ENCODE measurements around the gene SLC26A9. TPM values are rescaled to one million over a fixed set of nuclear protein-coding genes. Genes with fewer than 3 reads are reported as not detected.

SLC26A9 gene
- total and polyA plus RNA-seq, 9 donors, result 0.07 to 6.7 (median 0.11) TPM; not detected in 3

DNA sequence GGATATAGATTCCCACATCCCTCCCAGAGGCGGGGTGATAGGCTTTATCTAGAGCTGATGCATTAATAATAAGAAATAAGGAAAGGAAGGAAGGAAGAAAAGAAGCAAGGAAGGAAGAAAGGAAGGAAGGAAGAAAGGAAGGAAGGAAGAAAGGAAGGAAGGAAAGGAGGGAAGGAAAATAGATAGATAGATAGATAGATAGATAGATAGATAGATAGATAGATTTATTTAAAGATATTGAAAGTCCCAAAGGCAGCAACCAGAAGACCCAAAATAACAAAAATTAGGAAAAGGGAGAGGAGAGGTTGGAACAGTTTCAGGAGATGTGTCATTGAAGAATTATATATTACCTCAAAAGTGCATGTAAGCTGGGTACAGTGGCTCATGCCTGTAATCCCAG is 12.2 kb upstream of the SLC26A9 start:
- no peaks in the 10 kb centered on the region for H3K9me3 ChIP-seq
- H3K36me3 ChIP-seq, result no peaks in the 10 kb centered on the region
- no peak overlapping the region for H3K27ac ChIP-seq
- no peak overlapping the region for H3K4me3 ChIP-seq
- WGBS, 3 donors, result 69 to 78% (median 72%) methylated on average over 1 of the region's 1 CpG
- no peaks in the 10 kb centered on the region for H3K27me3 ChIP-seq
- TF ChIP-seq EP300 (IDR thresholded peaks at IDR 0.05) (no peak), POLR2A (IDR thresholded peaks at IDR 0.05) (no peak)
- TF ChIP-seq, protein P1, sequence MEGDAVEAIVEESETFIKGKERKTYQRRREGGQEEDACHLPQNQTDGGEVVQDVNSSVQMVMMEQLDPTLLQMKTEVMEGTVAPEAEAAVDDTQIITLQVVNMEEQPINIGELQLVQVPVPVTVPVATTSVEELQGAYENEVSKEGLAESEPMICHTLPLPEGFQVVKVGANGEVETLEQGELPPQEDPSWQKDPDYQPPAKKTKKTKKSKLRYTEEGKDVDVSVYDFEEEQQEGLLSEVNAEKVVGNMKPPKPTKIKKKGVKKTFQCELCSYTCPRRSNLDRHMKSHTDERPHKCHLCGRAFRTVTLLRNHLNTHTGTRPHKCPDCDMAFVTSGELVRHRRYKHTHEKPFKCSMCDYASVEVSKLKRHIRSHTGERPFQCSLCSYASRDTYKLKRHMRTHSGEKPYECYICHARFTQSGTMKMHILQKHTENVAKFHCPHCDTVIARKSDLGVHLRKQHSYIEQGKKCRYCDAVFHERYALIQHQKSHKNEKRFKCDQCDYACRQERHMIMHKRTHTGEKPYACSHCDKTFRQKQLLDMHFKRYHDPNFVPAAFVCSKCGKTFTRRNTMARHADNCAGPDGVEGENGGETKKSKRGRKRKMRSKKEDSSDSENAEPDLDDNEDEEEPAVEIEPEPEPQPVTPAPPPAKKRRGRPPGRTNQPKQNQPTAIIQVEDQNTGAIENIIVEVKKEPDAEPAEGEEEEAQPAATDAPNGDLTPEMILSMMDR (IDR thresholded peaks at IDR 0.05), result no peak
- intact Hi-C loops (cut with DNase I), result no loop called here
- H3K4me1 ChIP-seq (ENCODE audit: insufficient read depth), result no peaks in the 10 kb centered on the region
- no peak for DNase-seq

DNA sequence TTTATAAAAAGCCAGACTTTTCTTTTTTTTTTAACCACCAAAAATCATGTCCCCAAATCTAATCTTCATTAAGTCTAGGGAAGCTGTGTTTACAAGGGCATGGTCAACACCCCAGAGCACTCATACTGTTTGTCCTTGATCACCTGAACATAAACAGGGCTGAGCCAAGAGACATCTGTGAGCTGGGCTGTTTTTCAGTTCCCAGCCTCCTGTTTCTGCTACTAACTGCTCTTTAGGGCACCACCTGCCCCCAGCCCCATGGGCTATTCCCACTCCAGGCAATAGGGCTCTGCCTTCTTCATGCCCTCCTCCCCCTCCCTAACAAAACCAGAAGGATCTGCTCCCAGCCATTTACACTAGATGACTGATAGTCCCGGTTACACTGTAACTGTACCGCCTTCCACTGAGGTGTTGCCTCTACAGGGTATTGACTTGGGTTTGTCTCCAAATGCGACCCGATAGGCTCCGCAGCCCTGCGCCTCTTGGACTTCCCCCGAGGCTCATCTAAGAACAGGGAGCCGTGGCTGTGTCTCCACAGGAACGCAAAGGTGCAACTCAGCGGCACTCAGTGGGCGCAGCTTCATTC is 11.7 kb upstream of the SLC26A9 start:
- intact Hi-C loops (cut with DNase I), result no loop called here
- H3K27me3 ChIP-seq, result no peaks in the 10 kb centered on the region
- WGBS, 3 donors, result 62 to 75% (median 68%) methylated on average over 11 of the region's 11 CpGs
- no peak for DNase-seq
- no peak overlapping the region for H3K4me3 ChIP-seq
- no peaks in the 10 kb centered on the region for H3K36me3 ChIP-seq
- no peak overlapping the region for H3K27ac ChIP-seq
- TF ChIP-seq, protein P1 (IDR thresholded peaks at IDR 0.05), result no peak
- TF ChIP-seq EP300 (IDR thresholded peaks at IDR 0.05), result no peak
- no peak for TF ChIP-seq POLR2A (IDR thresholded peaks at IDR 0.05)
- no peaks in the 10 kb centered on the region for H3K4me1 ChIP-seq (ENCODE audit: insufficient read depth)
- H3K9me3 ChIP-seq, result no peaks in the 10 kb centered on the region

DNA sequence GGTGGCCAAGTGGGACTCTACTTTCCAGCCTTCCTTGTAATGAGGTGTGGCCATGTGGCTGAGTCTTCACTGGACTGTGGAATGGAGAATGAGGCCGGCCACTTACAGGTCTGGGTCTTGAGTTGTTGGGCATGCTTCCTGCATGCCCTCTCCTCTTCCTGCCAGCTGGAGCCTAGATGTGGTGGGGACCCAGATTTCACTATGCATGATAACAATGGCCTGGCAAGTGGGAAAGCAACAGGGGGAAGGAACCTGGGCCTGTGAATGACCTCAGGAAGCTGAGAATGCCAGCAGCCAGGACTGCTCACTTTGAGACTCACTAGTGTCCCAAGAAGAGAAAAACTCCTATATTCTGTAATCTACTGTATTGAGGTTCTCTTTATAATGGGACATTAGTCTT is 8.5 kb upstream of the SLC26A9 start:
- no peak for DNase-seq
- no peaks in the 10 kb centered on the region for H3K9me3 ChIP-seq
- no peak overlapping the region for H3K4me3 ChIP-seq

DNA sequence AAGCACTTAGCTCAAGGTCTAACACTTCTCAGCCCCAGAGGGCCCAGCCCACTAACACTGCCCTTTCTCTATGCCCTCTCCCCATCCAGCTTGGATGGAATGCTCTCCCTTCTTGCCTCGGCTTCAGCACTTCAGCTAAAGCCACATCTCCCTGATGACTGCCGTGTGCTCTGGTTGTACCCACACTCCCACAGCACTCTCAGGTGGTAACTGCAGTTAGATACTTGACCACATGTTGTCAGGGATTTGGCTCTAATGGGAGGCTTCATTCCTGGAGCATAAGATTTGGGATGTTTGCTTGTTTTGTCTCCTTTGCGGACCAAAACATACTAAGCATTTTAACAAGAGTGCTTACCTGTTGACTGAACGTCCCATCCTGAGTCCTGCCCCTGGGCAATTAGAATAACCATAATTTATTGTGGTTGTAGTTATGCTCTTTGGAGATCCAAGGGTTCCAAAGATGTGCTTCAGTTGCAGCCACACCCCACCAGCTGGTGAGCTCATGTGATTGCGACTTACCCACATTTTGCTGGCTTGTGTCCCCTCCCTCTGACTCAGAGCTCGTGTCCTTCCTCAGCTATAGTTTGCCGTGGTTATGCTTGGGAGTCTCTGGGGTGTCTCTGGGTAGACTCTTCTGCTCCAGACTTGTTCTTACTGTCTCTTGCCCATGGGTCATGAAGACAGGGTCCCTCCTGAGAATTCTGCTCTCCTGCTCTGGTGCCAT is 7.7 kb upstream of the SLC26A9 start:
- WGBS, 3 donors, result 78 to 86% (median 83%) methylated on average over 7 of the region's 7 CpGs
- no peak for TF ChIP-seq POLR2A (IDR thresholded peaks at IDR 0.05)
- TF ChIP-seq EP300 (IDR thresholded peaks at IDR 0.05), result no peak
- TF ChIP-seq, protein P1 (IDR thresholded peaks at IDR 0.05), result no peak
- intact Hi-C loops (cut with DNase I), result no loop called here
- H3K9me3 ChIP-seq, result no peaks in the 10 kb centered on the region
- H3K27me3 ChIP-seq, result no peaks in the 10 kb centered on the region
- no peaks in the 10 kb centered on the region for H3K4me1 ChIP-seq (ENCODE audit: insufficient read depth)
- no peaks in the 10 kb centered on the region for H3K36me3 ChIP-seq
- DNase-seq, result no peak
- H3K27ac ChIP-seq, result no peak overlapping the region
- H3K4me3 ChIP-seq, result no peak overlapping the region

More for the DNA sequence above, 8.5 kb upstream of the SLC26A9 start:
- H3K36me3 ChIP-seq, result no peaks in the 10 kb centered on the region
- intact Hi-C loops (cut with DNase I), result no loop called here
- H3K27ac ChIP-seq, result no peak overlapping the region
- H3K4me1 ChIP-seq (ENCODE audit: insufficient read depth), result no peaks in the 10 kb centered on the region
- no peaks in the 10 kb centered on the region for H3K27me3 ChIP-seq
- 83 to 92% (median 92%) methylated on average over 1 of the region's 1 CpG for WGBS, 3 donors
- TF ChIP-seq, protein P1 (IDR thresholded peaks at IDR 0.05), result no peak
- TF ChIP-seq POLR2A (IDR thresholded peaks at IDR 0.05) (no peak), EP300 (IDR thresholded peaks at IDR 0.05) (no peak)

Data from ovary (tissue), 9 donors.